Testis (tissue), 2 donors: ENCODE results near the gene PPP1R27.

Experiments used
- CTCF ChIP-seq, 3 experiments: fragments of 450-650 bp in 2 of 3; fragments of 200-600 bp in 1 of 3; sonication (generic) in 1 of 3; IDR thresholded peaks; one replicate each; pipeline ENCODE4 v1.5.1; 2016 to 2019; ENCODE audit warnings: antibody characterized with exemption in 3 of 3, mild to moderate bottlenecking in 2 of 3, moderate library complexity in 1 of 3
- POLR2A ChIP-seq: fragments of 450-650 bp; IDR thresholded peaks from one replicate; pipeline ENCODE4 v1.6.1; 2017; ENCODE audit warnings: antibody characterized with exemption, mild to moderate bottlenecking, moderate library complexity

DNA sequence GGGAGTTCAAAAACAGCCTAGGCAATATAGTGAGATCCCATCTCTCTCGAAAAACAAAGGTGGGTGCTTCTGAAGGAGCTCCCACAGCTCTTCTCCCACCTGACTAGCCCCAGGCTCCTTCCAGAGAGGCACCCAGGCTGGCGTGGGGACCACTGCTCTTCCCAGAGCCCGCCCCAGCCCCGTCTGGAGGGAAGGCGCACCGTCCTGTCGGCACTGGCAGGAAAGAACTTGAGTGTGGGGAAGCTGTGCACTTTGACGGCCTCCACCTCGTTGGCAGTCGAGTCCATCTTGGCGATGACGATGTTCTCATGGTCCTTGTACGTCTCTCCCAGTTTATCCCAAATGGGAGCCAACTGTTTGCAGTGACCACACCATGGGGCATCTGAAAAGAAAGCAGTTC lies 10.5 kb upstream of the PPP1R27 start:
- TF ChIP-seq POLR2A (no peak), CTCF (IDR thresholded peaks at IDR 0.05) (no peak)
